Limb (tissue), 2 donors: Measurements from ENCODE around the gene PHRF1.

Experiments
- DNase-seq, 2 donors: peaks; one replicate each; pipeline ENCODE4 v3.0.0-alpha.2; 2016; ENCODE audit errors: extremely low spot score in 2 of 2

The PHRF1 gene

GRCh38 chr11:537622-538430 lies 38.4 kb upstream of the PHRF1 start:
- no peak for DNase-seq

DNA sequence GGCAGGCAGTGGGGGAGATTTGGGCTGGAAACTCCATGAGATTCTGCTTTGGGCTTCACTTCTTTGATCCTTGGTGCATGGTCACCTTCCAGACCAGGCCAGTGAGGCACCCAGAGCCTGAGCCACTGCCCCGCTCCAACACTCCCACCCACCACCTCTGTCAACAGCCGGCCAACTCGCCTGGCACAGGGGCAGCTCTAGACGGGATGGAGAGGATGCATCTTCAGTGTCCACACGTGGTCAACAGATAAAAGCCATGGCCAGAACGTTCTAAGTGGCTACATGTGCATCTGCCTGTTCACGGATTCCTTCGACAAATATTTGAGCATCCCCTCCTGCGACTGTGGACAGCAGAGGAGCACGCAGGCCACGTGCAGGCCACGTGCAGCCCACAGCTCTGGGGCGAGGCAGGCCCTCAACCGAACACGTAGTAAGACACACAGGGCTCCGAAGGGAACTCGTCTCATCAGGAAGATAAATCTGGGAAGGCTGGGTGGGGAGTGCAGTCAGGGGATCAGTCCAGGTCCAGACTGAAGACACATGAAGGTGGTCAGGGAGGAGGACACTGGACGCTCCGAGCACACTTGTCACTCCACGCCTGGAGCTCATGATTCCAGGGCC lies 37.7 kb upstream of the PHRF1 start:
- DNase-seq: no peak

DNA sequence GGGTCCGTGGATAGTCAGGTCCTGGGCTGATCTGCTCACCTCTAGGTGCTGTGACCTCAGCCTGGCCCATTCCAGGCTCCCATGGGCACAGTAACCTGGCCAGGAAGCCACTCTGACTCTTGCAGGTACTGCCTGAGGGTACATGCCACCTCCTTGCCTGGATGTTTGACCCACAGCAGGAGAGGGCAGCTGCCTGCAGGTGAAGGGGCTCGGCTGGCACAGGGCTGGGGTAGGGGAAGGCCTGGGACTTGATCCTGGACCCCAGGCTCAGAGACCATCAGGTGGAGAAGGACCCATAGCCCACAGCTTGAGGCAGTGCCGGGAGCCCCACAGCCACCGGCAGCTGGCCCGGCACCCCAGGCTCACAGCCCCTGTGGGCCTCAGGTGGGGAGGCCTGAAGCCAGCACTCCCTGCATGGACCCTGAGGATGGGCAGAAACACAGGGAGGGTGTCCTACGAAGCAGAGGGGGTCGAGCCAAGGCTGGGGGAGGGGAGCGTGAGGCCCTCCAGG lies 36.2 kb upstream of the PHRF1 start:
- DNase-seq: peak in 1 of 2 donors; percentile 24

DNA sequence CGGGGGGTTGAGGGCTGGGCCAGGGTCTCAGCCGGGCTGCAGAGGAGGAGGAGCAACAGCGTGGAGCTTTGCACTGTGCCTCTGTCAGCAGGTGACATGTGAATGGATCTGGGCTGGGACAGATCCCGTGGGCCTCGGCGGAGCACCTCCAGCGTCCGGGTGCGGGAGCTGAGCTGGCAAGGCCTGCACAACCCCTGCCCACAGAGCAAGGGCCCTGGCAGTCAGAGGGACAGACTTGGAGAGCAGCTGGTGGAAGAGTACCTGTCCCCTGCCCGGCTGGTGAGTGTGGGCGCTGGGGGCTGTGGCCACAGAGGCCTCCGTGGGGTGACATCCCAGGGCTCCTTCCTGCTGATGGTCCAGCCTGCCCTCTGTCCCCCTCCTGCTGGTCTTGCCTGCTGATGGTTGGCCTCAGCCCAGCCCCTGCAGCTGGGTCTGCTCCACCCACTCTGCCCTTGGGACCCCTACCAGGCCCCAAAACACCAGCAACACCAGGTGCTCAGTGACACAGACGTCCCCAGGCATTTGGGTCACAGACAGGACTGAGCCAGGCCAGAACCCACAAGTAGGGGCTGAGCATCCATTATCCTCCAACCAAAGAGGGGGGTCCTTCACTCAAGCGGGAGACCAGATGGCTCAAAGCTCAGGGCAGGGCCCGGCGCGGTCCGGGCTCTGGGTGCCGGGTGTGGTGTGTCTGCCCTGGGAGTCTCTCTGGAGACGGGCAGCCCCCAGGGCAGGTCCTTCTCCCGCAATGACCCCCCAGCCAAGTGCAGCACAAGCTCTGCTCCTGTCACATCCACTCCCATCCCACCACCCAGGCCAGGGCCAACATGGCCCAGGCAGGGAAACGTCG lies 35.5 kb upstream of the PHRF1 start:
- peak in 1 of 2 donors; percentile 29 for DNase-seq

DNA sequence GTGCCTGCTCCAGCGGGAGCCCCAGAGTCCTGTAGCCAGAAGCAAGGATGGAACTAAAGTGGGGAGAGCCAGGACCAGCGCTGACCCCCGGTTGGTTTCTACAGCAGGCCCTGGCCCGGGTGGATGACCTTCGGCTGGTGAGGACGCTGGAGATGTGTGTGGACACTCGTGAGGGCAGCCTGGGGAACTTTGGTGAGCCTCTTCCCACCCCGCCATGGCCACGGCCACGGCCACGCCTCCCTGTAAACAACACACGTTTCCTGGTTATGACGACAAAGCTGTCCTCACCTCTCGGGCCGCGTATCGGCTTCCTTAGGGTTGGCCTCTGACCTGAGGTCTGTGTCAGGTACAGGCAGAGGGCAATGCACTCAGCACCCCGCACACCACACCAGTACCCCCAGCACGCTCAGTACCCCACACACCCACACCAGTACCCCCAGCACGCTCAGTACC lies 34.8 kb upstream of the PHRF1 start:
- DNase-seq: no peak

- DNase-seq: no peak
Measured at GRCh38 chr11:544817-545166, 31.5 kb upstream of the PHRF1 start.

GRCh38 chr11:545171-545570 lies 31.1 kb upstream of the PHRF1 start:
- DNase-seq: no peak

DNA sequence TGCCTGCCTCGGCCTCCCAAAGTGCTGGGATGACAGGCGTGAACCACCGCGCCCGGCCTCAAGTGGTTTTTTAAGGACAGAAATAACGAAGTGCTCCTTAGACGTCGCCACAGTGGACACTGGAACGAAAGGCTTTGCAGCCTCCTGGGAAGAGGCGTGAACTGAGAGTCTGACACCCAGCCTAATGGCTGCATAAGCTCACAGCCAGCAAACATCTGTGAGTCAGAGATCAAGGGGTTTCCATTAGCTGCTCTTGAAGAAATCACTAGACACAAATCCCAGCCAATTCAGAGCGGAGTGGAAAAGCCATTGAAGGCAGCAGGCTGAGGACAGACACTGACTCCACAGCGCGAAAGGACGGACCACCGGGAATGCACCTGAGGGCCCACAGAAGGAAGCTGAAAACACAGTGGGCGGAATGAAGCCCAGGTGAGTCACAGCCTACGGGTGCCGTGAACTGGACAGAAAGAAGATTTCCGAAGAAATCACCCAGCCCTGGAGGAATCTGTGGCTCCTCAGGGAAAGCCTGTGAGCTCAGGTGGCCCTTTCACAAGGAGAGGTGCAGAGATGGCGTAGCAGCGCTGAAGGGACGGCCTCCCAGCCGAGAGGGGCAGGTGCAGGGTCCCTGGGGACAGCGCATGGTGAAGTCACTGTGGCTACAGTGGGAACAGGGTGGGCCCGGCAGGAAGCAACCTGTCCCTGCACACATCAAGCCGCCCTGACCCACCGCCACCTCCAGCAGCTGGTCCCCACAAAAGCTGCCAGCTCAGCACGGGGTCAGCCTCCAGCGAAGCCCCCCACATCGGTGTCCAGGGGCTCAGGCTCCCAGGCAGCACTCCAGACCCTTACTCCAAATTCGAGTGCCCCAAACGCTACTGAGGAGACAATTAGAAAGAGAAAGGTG lies 27.3 kb upstream of the PHRF1 start:
- no peak for DNase-seq

DNA sequence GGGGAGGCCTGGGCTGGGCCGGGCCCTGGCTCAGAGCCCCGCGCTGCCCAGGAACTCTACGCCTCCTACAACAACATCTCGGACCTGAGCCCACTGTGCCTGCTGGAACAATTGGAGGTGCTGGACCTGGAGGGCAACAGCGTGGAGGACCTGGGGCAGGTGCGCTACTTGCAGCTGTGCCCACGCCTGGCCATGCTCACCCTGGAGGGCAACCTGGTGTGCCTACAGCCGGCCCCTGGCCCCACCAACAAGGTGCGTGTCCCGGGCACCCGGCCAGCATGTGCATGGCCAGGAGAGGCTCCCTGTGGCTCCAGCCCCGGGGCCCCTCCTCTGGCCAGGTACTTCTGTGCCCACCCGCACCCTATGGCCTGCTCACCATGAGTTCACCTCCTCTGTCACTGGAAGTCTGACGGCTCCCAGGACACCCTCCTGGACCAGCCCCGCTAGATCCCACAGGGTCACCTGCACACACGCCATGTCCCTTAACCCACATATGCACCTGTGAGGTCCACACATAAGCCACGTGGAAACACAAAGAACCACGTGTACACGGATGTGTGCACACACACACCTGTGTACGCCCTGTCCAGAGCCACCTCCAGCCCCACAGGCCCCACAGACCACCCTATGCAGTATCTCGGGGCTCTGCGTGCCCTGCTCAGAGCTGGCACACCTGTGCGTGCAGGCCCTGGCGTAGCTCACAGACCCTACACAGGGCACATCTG lies 26.1 kb upstream of the PHRF1 start:
- no peak for DNase-seq

- DNase-seq: no peak
Measured at GRCh38 chr11:550746-551085, 25.6 kb upstream of the PHRF1 start.

- no peak for DNase-seq
Measured at GRCh38 chr11:551131-551530, 25.1 kb upstream of the PHRF1 start.

DNA sequence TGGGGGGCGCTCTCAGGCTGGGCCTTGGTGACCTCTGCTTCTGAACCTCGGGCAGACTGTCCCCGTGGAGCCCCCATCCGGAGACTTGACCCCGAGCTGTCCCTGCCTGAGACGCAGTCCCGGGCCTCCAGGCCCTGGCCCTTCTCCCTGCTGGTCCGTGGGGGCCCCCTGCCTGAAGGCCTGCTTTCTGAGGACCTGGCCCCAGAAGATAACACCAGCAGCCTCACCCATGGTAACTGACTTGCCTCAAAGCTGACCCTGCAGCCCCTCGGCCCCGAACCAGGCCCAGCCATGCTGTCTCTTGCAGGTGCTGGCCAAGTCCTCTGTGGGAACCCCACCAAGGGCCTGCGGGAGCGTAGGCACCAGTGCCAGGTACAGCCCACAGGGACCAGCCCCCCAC lies 24.7 kb upstream of the PHRF1 start:
- no peak for DNase-seq

GRCh38 chr11:553083-553987 lies 22.9 kb upstream of the PHRF1 start:
- no peak for DNase-seq

GRCh38 chr11:553988-554340 lies 22.3 kb upstream of the PHRF1 start:
- DNase-seq: no peak

- DNase-seq: peak in 1 of 2 donors; percentile 82
Measured at GRCh38 chr11:554428-555226, 21.6 kb upstream of the PHRF1 start.

DNA sequence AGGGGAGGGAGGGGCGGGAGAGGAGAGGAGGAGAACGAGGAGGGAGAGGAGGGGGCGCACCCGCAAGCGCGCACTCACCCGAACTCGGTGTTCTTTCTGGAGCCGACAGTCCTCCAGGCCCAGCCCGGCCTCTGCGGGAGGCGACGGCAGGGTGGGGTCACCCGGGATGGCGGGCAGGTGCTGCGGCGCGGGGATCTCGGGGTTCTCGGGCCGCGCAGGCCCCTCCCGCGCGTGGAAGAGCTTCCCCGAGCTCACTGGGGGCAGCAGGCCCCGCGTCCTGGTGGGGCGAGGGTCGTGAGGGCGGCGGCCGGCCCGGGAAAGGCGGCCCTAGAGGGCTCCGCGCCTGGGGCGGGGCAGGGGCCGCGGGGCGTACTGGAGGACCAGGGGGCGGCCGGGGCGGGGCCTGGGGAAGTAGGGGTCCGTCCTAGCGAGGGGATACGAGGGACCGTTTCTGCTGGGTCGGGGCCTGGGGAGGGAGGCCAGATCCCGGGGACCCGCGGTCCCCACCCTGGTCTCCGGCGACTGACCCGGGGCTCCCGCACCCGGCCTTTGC lies 21.0 kb upstream of the PHRF1 start:
- no peak for DNase-seq

DNA sequence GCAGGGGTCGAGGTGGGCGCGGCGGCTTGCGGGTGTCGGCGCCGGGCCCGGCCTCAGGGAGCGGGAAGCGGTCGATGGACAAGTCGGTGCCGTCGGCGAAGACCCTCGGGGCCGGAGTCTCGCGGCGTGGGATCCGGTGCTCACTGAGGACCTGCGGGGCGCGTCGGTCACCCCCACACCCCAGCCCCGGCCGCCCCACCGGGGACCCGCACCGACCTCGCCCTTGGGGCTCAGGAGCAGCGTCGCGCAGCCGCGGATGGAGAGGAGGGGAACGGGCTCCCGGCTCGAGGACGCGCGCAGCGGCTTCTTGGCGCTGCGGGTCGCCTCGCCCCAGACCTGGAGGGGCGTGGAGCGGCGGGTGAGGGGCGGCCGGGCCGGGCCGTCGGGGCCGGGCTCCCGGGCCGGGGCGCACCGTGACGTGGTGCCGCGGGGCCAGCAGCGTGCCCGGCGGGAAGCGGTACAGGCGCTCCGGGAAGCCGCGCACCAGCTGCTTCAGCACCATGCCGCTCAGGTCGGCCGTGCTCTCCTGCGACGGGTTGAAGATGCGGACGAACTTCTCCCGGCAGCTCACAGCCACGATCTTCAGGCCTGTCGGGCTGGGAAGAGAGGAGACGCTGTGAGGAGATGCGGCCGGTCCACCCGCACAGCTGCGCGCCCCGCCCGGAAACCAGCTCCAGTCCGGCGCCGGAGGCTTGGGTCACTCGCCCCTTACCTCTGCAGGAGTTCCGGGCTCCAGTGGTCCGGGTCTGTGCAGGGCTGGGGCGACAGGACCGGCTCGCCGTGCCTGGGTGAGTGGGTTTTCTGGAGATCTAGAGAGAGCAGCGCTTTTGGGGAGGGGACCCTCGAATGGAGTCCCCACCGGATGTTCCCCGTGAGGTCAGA lies 20.2 kb upstream of the PHRF1 start:
- DNase-seq: no peak
